HEK293 (cell line): Measurements from ENCODE around the gene ADCY10.

Experiments
- CTCF ChIA-PET: fragments of 350-600 bp; formaldehyde crosslinking; extraction: SDS; loops from one replicate; lab custom pipeline; 2021; ENCODE audit warnings: antibody characterized with exemption; lab: Yijun Ruan, JAX
- POLR2A ChIA-PET: fragments of 300-600 bp; formaldehyde crosslinking; extraction: SDS; loops from one replicate; lab custom pipeline; 2020; ENCODE audit warnings: antibody characterized with exemption, inconsistent platforms; lab: Yijun Ruan, JAX
- H3K27ac ChIP-seq: fragments of 200-500 bp; sonication (Bioruptor generic); 2 replicates; pipeline ENCODE4 v1.5.1; 2014; ENCODE audit warnings: low read depth, low read length, control low read depth, inconsistent platforms; ENCODE audit errors: extremely low read depth
- H3K36me3 ChIP-seq, 2 experiments: fragments of 200-500 bp in 1 of 2; sonication (Bioruptor generic) in 1 of 2; 1 replicate in 1 of 2; 2 replicates in 1 of 2; pipeline ENCODE4 v1.5.1; 2014 to 2017; ENCODE audit warnings: inconsistent platforms in 2 of 2, low read length in 2 of 2; ENCODE audit not compliant: control insufficient read depth in 2 of 2, insufficient read depth in 1 of 2
- H3K4me1 ChIP-seq: fragments of 200-500 bp; sonication (Bioruptor generic); 2 replicates; pipeline ENCODE4 v1.5.1; 2014; ENCODE audit warnings: mild to moderate bottlenecking, low read length, inconsistent platforms; ENCODE audit not compliant: control insufficient read depth, insufficient read depth
- H3K4me3 ChIP-seq: 2 replicates; pipeline ENCODE4 v1.5.1; 2011; ENCODE audit warnings: low read depth, mild to moderate bottlenecking, control low read depth, low read length, moderate library complexity
- H3K9me3 ChIP-seq: fragments of 200-500 bp; sonication (Bioruptor generic); 2 replicates; pipeline ENCODE4 v1.5.1; 2014; ENCODE audit warnings: low read depth, low read length, inconsistent platforms; ENCODE audit not compliant: control insufficient read depth, insufficient read depth
- SALL2 ChIP-seq: fragments of 450-650 bp; formaldehyde crosslinking; IDR thresholded peaks from 2 replicates; pipeline ENCODE4 v1.5.0; 2017; ENCODE audit warnings: missing biosample characterization, mild to moderate bottlenecking, missing genetic modification characterization, borderline replicate concordance
- TCF7L2 ChIP-seq: IDR thresholded peaks from 2 replicates; pipeline ENCODE4 v1.6.1; 2011; ENCODE audit warnings: low read depth, mild to moderate bottlenecking, inconsistent platforms, low read length, moderate library complexity, borderline replicate concordance
- ZNF133 ChIP-seq: fragments of 450-650 bp; formaldehyde crosslinking; IDR thresholded peaks from 2 replicates; pipeline ENCODE4 v1.5.1; 2016; ENCODE audit warnings: missing biosample characterization, missing genetic modification characterization
- ZNF24 ChIP-seq: fragments of 450-650 bp; formaldehyde crosslinking; IDR thresholded peaks from 2 replicates; pipeline ENCODE4 v1.5.1; 2016; ENCODE audit warnings: missing biosample characterization, missing genetic modification characterization
- ZNF335 ChIP-seq: fragments of 450-650 bp; formaldehyde crosslinking; conservative IDR thresholded peaks from 2 replicates; pipeline ENCODE4 v1.5.1; 2016; ENCODE audit warnings: missing biosample characterization, missing genetic modification characterization
- ZNF354C ChIP-seq: fragments of 450-650 bp; formaldehyde crosslinking; IDR thresholded peaks from 2 replicates; pipeline ENCODE4 v1.5.1; 2016; ENCODE audit warnings: missing biosample characterization, missing genetic modification characterization, low read depth, borderline replicate concordance
- ZNF416 ChIP-seq: fragments of 450-650 bp; formaldehyde crosslinking; IDR thresholded peaks from 2 replicates; pipeline ENCODE4 v1.5.1; 2016; ENCODE audit warnings: missing biosample characterization, missing genetic modification characterization
- ZNF48 ChIP-seq: fragments of 450-650 bp; formaldehyde crosslinking; IDR thresholded peaks from 2 replicates; pipeline ENCODE4 v1.5.1; 2016; ENCODE audit warnings: missing biosample characterization, missing genetic modification characterization
- ZNF501 ChIP-seq: fragments of 450-650 bp; formaldehyde crosslinking; IDR thresholded peaks from 2 replicates; pipeline ENCODE4 v1.5.1; 2016; ENCODE audit warnings: missing biosample characterization, missing genetic modification characterization
- ZNF510 ChIP-seq: fragments of 450-650 bp; formaldehyde crosslinking; IDR thresholded peaks from 2 replicates; pipeline ENCODE4 v1.5.1; 2018; ENCODE audit warnings: mild to moderate bottlenecking, missing genetic modification characterization, missing biosample characterization; ENCODE audit not compliant: insufficient replicate concordance
- ZNF521 ChIP-seq: fragments of 450-650 bp; formaldehyde crosslinking; IDR thresholded peaks from 2 replicates; pipeline ENCODE4 v1.5.1; 2017; ENCODE audit warnings: missing biosample characterization, mild to moderate bottlenecking, missing genetic modification characterization
- ZNF530 ChIP-seq: fragments of 450-650 bp; formaldehyde crosslinking; IDR thresholded peaks from 2 replicates; pipeline ENCODE4 v1.5.1; 2016; ENCODE audit warnings: low read depth, missing biosample characterization, missing genetic modification characterization
- ZNF571 ChIP-seq: fragments of 450-650 bp; formaldehyde crosslinking; IDR thresholded peaks from 2 replicates; pipeline ENCODE4 v1.5.0; 2017; ENCODE audit warnings: missing biosample characterization, missing genetic modification characterization
- ZNF596 ChIP-seq: fragments of 450-650 bp; IDR thresholded peaks from 2 replicates; pipeline ENCODE4 v1.5.0; 2018; ENCODE audit warnings: missing biosample characterization, mild to moderate bottlenecking, missing genetic modification characterization, moderate library complexity
- ZNF610 ChIP-seq: fragments of 450-650 bp; formaldehyde crosslinking; IDR thresholded peaks from 2 replicates; pipeline ENCODE4 v1.5.1; 2016; ENCODE audit warnings: missing biosample characterization, missing genetic modification characterization, borderline replicate concordance
- ZNF621 ChIP-seq: fragments of 450-650 bp; formaldehyde crosslinking; IDR thresholded peaks from 2 replicates; pipeline ENCODE4 v1.5.1; 2017; ENCODE audit warnings: missing biosample characterization, missing genetic modification characterization
- ZNF658 ChIP-seq: fragments of 450-650 bp; formaldehyde crosslinking; IDR thresholded peaks from 2 replicates; pipeline ENCODE4; 2016; ENCODE audit warnings: missing biosample characterization, missing genetic modification characterization
- ZNF843 ChIP-seq: fragments of 450-650 bp; formaldehyde crosslinking; IDR thresholded peaks from 2 replicates; pipeline ENCODE4 v1.5.1; 2016; ENCODE audit warnings: missing biosample characterization, missing genetic modification characterization
- TF ChIP-seq, protein P1 (sequence below): fragments of 450-650 bp; formaldehyde crosslinking; optimal IDR thresholded peaks from 2 replicates; pipeline ENCODE3; 2016; ENCODE audit warnings: missing biosample characterization, mild to moderate bottlenecking, missing genetic modification characterization
- TF ChIP-seq, protein P2 (sequence below): fragments of 450-650 bp; formaldehyde crosslinking; IDR thresholded peaks from 2 replicates; pipeline ENCODE4 v1.5.1; 2017; ENCODE audit warnings: missing biosample characterization, missing genetic modification characterization

Gene ADCY10

DNA sequence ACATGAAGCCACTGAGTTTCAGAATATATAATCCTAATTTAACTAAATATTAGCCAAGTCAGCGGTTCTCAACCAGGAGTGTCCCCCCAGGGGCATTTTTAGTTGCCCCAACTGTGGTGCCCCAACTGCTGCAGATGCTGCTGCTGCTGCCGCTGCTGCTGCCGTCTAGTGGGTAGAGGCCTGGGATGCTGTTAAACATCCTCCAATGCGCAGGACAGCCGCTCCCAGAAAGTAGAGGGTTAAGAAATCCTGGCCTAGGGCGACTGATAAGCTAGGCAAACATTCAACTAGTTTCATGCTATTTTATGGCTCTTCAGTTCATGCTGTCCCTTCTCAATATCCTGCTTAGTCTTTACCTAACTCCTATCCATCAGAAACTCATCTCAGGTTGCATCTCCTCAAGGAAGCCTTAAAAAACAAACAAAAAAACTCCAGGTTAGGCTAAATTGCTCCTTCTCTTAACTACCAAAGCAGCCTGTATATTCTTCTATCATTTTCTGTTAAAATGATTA, 12.6 kb upstream of the ADCY10 start (continued):
- TF ChIP-seq ZNF354C (tag by site-specific recombination) (no peak), ZNF501 (tag by site-specific recombination) (no peak; the same call in 1 of the 2 replicates), TCF7L2 (no peak), ZNF521 (tag by site-specific recombination) (no peak), ZNF596 (tag by site-specific recombination) (no peak)
- TF ChIP-seq, protein P1, sequence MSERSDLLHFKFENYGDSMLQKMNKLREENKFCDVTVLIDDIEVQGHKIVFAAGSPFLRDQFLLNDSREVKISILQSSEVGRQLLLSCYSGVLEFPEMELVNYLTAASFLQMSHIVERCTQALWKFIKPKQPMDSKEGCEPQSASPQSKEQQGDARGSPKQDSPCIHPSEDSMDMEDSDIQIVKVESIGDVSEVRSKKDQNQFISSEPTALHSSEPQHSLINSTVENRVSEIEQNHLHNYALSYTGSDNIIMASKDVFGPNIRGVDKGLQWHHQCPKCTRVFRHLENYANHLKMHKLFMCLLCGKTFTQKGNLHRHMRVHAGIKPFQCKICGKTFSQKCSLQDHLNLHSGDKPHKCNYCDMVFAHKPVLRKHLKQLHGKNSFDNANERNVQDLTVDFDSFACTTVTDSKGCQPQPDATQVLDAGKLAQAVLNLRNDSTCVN: no peak

DNA sequence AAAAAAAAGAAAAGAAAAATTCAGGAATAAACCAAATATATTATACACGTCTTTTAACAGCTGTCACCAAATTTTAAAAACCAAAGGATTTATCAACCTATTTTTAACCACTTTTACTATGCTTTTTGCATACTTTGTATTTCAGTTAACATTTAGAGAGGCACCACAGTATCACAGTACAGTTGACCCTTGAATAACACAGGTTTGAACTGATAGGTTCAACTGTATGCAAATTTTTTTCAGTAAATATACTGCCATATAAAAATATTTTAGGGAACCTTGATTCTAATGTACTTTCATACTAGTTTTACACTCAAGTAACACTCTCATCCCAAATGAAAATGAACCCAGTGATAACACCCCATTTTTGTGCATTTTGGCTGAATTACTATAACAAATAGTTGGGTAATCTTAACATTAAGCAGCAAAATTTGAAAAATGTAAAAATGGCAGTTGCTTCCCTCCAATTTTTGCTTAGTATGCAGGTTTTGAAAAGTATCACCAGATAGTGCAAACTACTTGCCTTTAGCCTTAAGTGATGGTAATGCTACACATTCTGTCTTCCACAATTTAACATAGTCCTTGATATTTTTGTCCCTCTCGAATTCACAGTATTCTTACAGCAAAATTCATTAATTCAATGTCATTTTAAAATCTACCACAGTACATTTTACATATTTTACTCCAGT, 10.8 kb upstream of the ADCY10 start:
- Histone ChIP-seq H3K9me3 (no peaks in the 10 kb centered on the region), H3K27ac (no peak overlapping the region), H3K36me3 (no peaks in the 10 kb centered on the region), H3K4me3 (no peak overlapping the region), H3K4me1 (peaks cover 14% of the 10 kb centered on the region)
- TF ChIP-seq, protein P1: no peak
- TF ChIP-seq TCF7L2: no peak
- no peak for TF ChIP-seq ZNF621 (tag by site-specific recombination)
- no peak for TF ChIP-seq SALL2 (tag by site-specific recombination)
- no peak for TF ChIP-seq ZNF24
- TF ChIP-seq ZNF843 (tag by site-specific recombination): no peak
- no peak for TF ChIP-seq ZNF416 (tag by site-specific recombination)
- no peak for TF ChIP-seq ZNF658 (tag by site-specific recombination)
- TF ChIP-seq ZNF335: no peak
- TF ChIP-seq ZNF133 (tag by site-specific recombination): no peak
- TF ChIP-seq ZNF571 (tag by site-specific recombination): no peak
- TF ChIP-seq ZNF510 (tag by site-specific recombination): no peak
- TF ChIP-seq ZNF530 (tag by site-specific recombination): no peak
- TF ChIP-seq, protein P2, sequence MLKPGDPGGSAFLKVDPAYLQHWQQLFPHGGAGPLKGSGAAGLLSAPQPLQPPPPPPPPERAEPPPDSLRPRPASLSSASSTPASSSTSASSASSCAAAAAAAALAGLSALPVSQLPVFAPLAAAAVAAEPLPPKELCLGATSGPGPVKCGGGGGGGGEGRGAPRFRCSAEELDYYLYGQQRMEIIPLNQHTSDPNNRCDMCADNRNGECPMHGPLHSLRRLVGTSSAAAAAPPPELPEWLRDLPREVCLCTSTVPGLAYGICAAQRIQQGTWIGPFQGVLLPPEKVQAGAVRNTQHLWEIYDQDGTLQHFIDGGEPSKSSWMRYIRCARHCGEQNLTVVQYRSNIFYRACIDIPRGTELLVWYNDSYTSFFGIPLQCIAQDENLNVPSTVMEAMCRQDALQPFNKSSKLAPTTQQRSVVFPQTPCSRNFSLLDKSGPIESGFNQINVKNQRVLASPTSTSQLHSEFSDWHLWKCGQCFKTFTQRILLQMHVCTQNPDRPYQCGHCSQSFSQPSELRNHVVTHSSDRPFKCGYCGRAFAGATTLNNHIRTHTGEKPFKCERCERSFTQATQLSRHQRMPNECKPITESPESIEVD (tag by site-specific recombination): no peak
- TF ChIP-seq ZNF48: no peak
- TF ChIP-seq ZNF610 (tag by site-specific recombination): no peak
- ChIA-PET CTCF (no interaction called here), POLR2A (interaction anchor here (1.5 kb wide), 1 partner anchor 11 kb away, joined by 8 read pairs; the partner anchor contains the start of gene DCAF6)
